Measurements from ENCODE around the gene PTBP2.

DNA sequence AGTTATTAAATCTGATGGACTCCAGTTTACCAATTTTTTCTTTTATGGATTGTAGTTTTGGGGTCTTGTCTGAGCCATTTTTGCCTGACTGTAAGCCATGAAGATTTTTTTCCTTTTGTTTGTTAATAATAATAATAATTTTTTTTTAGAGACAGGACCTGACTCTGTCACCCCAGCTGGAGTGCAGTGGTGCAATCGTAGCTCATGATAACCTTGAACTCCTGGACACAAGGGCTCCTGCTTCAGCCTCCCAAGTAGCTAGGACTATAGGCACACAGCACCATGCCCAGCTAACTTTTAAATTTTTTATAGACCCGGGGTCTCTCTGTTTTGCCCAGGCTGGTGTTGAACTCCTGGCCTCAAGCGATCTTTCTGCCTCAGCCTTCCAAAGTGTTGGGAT is 6.3 kb downstream of the PTBP2 start:
- TF ChIP-seq, protein P1, sequence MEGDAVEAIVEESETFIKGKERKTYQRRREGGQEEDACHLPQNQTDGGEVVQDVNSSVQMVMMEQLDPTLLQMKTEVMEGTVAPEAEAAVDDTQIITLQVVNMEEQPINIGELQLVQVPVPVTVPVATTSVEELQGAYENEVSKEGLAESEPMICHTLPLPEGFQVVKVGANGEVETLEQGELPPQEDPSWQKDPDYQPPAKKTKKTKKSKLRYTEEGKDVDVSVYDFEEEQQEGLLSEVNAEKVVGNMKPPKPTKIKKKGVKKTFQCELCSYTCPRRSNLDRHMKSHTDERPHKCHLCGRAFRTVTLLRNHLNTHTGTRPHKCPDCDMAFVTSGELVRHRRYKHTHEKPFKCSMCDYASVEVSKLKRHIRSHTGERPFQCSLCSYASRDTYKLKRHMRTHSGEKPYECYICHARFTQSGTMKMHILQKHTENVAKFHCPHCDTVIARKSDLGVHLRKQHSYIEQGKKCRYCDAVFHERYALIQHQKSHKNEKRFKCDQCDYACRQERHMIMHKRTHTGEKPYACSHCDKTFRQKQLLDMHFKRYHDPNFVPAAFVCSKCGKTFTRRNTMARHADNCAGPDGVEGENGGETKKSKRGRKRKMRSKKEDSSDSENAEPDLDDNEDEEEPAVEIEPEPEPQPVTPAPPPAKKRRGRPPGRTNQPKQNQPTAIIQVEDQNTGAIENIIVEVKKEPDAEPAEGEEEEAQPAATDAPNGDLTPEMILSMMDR (IDR thresholded peaks at IDR 0.05): no peak
- no peak for TF ChIP-seq EP300 (IDR thresholded peaks at IDR 0.05)
